NK-92 (cell line): ENCODE results near the gene PTH2R.
"Not testable (repeated sequence)": the region's sequence is repeated elsewhere in the genome, so short reads cannot be mapped to it uniquely, and the experiment has no call there.

ENCODE experiments used
- DNase-seq: peaks from one replicate; lab custom pipeline; 2025; ENCODE audit not compliant: unreplicated experiment; lab: John Stamatoyannopoulos, UW

Gene PTH2R, protein sequence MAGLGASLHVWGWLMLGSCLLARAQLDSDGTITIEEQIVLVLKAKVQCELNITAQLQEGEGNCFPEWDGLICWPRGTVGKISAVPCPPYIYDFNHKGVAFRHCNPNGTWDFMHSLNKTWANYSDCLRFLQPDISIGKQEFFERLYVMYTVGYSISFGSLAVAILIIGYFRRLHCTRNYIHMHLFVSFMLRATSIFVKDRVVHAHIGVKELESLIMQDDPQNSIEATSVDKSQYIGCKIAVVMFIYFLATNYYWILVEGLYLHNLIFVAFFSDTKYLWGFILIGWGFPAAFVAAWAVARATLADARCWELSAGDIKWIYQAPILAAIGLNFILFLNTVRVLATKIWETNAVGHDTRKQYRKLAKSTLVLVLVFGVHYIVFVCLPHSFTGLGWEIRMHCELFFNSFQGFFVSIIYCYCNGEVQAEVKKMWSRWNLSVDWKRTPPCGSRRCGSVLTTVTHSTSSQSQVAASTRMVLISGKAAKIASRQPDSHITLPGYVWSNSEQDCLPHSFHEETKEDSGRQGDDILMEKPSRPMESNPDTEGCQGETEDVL

GRCh38 chr2:208406474-208407451 lies at the start of gene PTH2R:
TSS of gene PTH2R (plus strand) at chr2:208406792. CDS start at chr2:208407044, 252 bp downstream.
- no peak for DNase-seq

GRCh38 chr2:208356846-208357574 lies 49.6 kb upstream of the PTH2R start:
- no peak for DNase-seq

DNA sequence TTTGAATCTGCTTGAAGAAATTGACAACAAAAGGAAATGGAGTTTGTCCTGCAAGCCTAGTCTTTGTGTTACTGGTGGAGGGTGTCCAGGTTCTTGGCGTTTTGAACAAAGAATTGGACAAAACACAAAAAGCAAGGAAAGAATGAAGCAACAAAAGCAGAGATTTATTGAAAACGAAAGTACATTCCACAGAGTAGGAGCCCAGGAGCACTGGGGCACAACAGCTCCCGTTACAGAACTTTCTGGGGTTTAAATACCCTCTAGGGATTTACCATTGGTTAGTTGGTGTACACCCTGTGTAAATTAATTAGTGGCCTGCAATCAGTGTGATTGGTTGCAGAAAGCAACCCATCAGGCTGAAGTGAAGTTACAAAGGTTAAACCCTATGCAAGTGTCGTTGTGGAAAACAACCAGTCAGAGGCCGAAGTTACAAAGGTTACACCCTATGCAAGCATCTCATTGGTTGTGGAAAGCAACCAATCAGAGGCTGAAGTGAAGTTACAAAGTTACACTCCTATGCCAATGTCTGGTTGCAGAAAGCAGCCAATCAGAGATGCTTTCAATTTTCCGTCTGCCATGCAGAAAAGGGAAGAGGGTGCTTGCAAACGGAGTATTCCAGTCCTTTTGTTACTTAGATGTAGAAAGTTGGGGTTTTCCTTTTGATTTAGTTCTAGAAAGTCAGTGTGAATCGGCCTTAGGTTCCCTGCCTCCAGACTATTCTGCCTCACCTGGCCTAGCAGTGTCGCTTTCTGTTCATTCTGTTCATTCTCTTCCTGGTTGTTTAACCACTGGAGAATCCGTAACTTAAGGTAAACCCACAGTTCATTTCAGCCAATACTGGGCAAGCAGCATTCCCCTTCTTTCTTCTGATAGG lies 47.6 kb upstream of the PTH2R start:
- no peak for DNase-seq

DNA sequence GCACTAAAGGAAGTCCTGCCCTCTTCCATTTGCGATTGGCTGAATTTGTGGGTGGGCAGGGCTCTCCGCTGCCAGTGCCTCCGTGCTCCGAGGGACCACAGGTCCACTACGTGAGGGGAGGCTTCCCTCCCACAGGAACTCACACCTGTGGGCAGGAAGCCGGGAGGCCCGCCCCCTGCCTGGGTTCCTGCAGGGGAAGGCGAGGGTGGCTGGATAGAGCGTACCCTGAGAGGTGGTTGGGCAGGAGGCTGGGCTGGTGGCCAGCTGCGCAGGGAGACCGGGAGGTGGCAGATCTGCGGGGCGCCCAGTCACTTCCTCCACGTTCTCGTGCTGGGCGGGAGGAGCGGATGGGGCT lies 47.0 kb upstream of the PTH2R start:
- DNase-seq, result no peak

DNA sequence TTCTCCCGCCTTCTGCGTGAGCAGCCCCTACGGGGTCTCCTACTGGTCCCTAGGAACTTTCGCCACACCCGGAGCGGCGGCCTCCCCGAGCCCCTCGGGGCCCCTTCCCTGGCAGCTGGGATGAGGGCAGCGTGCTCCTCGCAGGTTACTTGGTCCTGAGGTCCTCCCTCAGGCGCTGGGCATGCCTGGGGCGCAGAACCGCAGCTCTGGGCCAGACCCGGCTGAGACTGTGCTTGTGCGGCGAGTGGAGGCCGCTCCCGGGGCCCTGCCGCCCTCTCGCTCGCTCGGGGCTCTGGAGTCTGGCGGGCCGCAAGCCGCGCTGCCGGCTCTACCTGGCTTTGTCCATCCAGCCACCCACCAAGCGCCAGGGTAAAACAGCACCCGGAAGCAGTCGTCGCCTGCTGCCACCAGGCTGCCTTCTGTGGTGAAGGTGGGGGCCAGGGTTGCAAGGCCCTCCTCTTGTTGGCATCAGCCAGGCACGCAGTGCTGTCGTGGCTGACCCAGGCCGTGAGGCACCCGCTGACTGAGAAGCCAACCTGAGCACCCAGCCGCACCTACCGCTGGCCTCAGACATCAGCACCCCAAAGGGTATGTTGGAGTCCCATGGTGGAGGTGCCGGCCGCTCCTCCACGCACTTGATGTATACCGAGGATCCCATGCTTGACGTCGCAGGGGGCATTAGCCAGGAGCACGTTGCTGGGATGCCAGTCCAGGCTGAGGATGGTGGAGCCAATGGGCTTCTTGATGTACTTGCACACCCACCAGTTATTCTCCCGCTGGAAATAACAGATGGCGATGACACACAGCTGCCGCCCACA lies 46.1 kb upstream of the PTH2R start:
- no peak for DNase-seq

DNA sequence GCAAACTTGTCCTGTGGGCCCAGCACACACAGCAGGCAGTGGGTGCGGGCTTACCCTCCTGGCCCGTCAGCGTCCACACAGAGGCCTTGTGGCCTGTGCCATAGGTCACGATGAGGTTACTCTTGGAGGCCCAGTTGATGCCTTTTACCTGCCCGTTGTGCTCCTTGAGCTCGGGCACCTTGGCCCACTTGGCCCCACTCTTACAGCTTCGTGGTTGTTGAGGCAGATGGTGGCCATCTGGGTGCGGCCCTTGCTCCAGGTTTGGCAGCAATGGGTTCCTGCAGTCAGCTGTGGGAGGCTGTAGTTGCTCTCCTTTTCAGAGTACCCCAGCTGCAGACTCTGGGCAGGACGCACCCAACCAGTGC lies 45.5 kb upstream of the PTH2R start:
- no peak for DNase-seq

DNA sequence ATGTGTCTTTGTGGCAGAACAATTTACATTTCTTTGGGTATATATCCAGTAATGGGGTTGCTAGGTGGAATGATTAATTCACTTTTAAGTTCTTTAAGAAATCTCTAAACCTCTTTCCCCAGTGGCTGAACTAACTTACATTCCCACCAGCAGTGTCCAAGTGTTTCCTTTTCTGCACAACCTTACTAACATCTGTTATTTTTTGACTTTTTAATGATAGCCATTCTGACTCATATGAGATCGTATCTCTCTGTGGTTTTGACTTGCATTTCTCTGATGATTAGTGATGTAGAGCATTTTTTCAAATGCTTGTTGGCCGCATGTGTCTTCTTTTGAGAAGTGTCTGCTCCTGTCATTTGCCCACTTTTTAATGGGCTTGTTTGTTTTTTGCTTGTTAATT lies 43.1 kb upstream of the PTH2R start:
- no peak for DNase-seq

GRCh38 chr2:208366215-208367127 lies 40.1 kb upstream of the PTH2R start:
- DNase-seq, result no peak

DNA sequence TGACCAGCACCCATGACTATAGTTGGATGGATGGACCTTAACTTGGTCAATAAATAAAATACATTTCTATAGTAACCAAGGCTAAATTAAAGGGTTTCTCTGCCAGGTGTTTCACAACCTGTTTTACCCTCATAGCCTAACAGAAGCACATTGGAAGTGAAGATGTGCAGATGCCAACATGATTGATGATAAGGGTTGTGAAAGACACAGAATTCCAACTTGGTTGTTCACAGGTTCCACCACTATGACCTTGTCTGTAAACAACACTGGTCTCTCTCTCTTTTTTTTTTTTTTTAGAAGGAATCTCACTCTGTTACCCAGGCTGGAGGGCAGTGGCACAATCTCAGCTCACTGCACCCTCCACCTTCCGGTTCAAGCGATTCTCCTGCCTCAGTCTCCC lies 37.5 kb upstream of the PTH2R start:
- no peak for DNase-seq

DNA sequence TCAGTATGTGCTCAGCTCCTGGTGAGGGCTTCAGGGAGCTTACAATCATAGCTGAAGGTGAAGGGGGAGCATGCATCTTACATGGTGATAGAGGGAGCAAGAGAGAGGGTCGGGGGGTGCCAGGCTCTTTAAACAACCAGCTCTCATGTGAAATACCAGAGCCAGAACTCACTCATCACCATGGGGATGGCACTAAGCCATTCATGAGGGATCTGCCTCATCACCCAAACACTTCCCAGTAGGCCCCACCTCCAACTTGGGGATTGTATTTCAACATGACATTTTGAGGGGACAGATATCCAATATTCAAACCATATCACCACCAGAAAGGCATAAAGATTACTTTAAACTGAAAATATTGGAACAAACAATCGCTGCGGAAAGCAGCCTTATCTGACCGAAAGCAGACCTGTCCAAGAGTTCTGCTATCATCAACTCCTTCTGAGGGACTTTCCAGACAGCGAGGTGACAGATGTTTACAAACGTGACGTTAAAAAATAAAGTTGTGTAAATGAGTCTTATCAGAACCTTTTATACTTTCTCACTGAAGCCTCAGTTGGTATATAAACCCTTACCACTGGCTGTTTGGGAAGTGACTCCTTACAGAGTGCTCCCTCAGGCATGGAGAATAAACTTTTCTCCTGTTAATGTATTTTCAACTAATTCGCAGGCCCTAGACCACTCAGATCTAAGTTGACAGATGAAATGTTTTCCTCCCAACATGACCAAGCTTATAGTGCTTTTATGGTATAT lies 35.5 kb upstream of the PTH2R start:
- no peak for DNase-seq

GRCh38 chr2:208371634-208371935 lies 35.0 kb upstream of the PTH2R start:
- DNase-seq, result no peak

DNA sequence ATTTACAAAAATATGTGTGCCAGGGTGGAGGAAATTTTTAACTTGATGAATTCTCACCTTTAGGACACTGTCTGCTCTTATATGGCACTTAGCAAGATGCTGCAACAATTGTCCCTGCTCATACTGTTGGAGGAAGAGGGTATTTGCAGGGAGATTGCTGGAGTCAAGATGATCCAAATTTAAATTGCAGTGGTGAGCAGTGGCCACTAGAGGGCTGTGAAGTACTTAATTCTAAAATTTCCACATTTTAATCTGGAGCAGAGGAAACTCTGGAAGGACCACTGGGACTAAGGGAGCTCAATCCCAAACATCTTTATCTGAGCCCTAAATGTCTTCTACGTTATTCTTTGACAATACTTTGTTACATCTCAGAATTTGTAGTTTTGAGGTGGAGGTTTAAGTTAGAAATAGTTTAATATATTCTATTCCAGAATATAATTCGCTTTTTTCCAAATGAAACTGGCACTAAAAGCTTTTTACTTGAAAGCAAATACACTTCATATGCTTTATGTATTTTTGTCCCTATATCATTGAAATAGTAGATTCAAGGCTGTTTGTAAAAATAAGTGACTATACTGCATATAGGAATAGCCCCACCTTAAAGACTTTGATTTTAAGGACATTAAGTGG lies 33.0 kb upstream of the PTH2R start:
- DNase-seq, result no peak

- DNase-seq, result no peak
These were observed 31.0 kb upstream of the PTH2R start for GRCh38 chr2:208375491-208376068.

DNA sequence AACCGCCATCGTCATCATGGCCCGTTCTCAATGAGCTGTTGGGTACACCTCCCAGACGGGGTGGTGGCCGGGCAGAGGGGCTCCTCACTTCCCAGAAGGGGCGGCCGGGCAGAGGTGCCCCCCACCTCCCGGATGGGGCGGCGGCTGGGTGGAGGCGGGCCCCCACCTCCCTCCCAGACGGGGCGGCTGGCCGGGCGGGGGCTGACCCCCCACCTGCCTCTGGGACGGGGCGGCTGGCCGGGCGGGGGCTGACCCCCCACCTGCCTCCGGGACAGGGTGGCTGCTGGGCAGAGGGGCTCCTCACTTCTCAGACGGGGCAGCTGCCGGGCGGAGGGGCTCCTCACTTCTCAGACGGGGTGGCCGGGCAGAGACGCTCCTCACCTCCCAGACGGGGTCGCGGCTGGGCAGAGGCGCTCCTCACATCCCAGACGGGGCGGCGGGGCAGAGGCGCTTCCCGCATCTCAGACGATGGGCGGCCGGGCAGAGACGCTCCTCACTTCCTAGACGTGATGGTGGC lies 29.2 kb upstream of the PTH2R start:
- DNase-seq, result not testable (repeated sequence)

- no peak for DNase-seq
These were observed 27.4 kb upstream of the PTH2R start for GRCh38 chr2:208379192-208379591.

- no peak for DNase-seq
These were observed 22.0 kb upstream of the PTH2R start for GRCh38 chr2:208384637-208385036.

- no peak for DNase-seq
These were observed 20.1 kb upstream of the PTH2R start for GRCh38 chr2:208386541-208386940.
